Transverse colon (tissue), 4 donors: ENCODE data around the gene SHISA5. TPM values are rescaled to one million over a fixed set of nuclear protein-coding genes. Genes with fewer than 3 reads are reported as not detected.

Source experiments
- DNase-seq: peaks from one replicate; pipeline ENCODE4 v3.0.0-alpha.2; 2019
- H3K27ac ChIP-seq, 4 donors: fragments of 200-600 bp; sonication (generic); 2 replicates each; pipeline ENCODE4 v1.5.1; 2016 to 2018; ENCODE audit warnings: inconsistent platforms in 4 of 4
- H3K27me3 ChIP-seq: fragments of 200-600 bp; sonication (generic); 2 replicates; pipeline ENCODE4 v1.5.1; 2017; ENCODE audit warnings: inconsistent platforms
- H3K36me3 ChIP-seq, 4 donors: fragments of 200-600 bp; sonication (generic); 2 replicates each; pipeline ENCODE4 v1.5.1; 2017 to 2019; ENCODE audit warnings: inconsistent platforms in 4 of 4
- H3K4me1 ChIP-seq, 4 donors: fragments of 200-600 bp; sonication (generic); 2 replicates each; pipeline ENCODE4 v1.5.1; 2017 to 2020; ENCODE audit warnings: inconsistent platforms in 4 of 4
- H3K4me3 ChIP-seq, 4 donors: fragments of 200-600 bp; sonication (generic); 1 replicate in 1 of 4; 2 replicates in 3 of 4; pipeline versions ENCODE4 v1.5.1 to v1.6.1; 2017 to 2019; ENCODE audit warnings: inconsistent platforms in 4 of 4
- H3K9me3 ChIP-seq, 2 donors: fragments of 200-600 bp; sonication (generic); 2 replicates each; pipeline ENCODE4 v1.5.1; 2017 to 2019; ENCODE audit warnings: inconsistent platforms in 2 of 2
- CTCF ChIP-seq, 5 experiments: fragments of 200-600 bp in 3 of 5; fragments of 450-650 bp in 2 of 5; sonication (generic) in 3 of 5; IDR thresholded peaks; 1 replicate in 2 of 5; 2 replicates in 3 of 5; pipeline ENCODE4 v1.5.1; 2016 to 2017; ENCODE audit warnings: antibody characterized with exemption in 5 of 5, inconsistent platforms in 3 of 5, mild to moderate bottlenecking in 2 of 5, moderate library complexity in 1 of 5
- EP300 ChIP-seq: sonication (generic); formaldehyde crosslinking; IDR thresholded peaks from one replicate; pipeline ENCODE4 v1.6.1; 2017; ENCODE audit warnings: antibody characterized with exemption, low read depth
- POLR2A ChIP-seq: fragments of 450-650 bp; IDR thresholded peaks from one replicate; pipeline ENCODE4 v1.6.1; 2016; ENCODE audit warnings: antibody characterized with exemption, mild to moderate bottlenecking, moderate library complexity
- POLR2AphosphoS5 ChIP-seq, 3 donors: sonication (generic); formaldehyde crosslinking; IDR thresholded peaks; one replicate each; pipeline ENCODE4 v1.6.1; 2016; ENCODE audit warnings: antibody characterized with exemption in 3 of 3
- WGBS, 2 donors: methylation state at CpG; one replicate each; pipeline ENCODE4 v1.1.5; 2018; ENCODE audit warnings: low coverage in 1 of 2; 5-methylcytosine and 5-hydroxymethylcytosine counted together
- in situ Hi-C, 4 donors: fragments of 200-750 bp; cut with MboI; loops; one replicate each; pipeline versions ENCODE4 v1.15.0 to v1.15.1; 2017; ENCODE audit warnings: low sequenced_read_pairs in 3 of 4, low pct_ligation_motif_present in 1 of 4, low pct_unique_long_range_greater_than_20kb in 1 of 4
- intact Hi-C: fragments of 100-400 bp; cut with DNase I; formaldehyde crosslinking; loops from one replicate; pipeline ENCODE4 v1.15.1; 2023; ENCODE audit warnings: low total_unique reads
- total RNA-seq, 4 donors: library from RNA; depleted of rRNA; stranded (reverse); fragments of >200 nt; gene quantifications; one replicate each; pipeline ENCODE4 v1.1.0, GENCODE V29; 2016

SHISA5 gene
- total RNA-seq, 4 donors from 2014 or later: 72.9 to 89.4 (median 80.8) TPM

- H3K4me1 ChIP-seq: peaks cover 28 to 64% (median 53%) of the 10 kb centered on the region in 4 donors
- in situ Hi-C loops: loop anchor here in 1 of 4 donors (10.0 kb wide), 1 partner anchor 157 kb away; no protein-coding TSS in a partner anchor
- H3K36me3 ChIP-seq: no peaks in the 10 kb centered on the region
- DNase-seq: peak; percentile 6
- H3K4me3 ChIP-seq: no peak overlapping the region
- intact Hi-C loops: loop anchor here (2.0 to 10.0 kb wide), 2 partner anchors 29 to 157 kb away; no protein-coding TSS in a partner anchor
- H3K27me3 ChIP-seq: no peaks in the 10 kb centered on the region
- 50 to 80% methylated on average over 1 to 6 of the region's 8 CpGs for WGBS, 2 donors
- peak overlapping the region; percentile 90 to 97 (median 92) for H3K27ac ChIP-seq
- H3K9me3 ChIP-seq: no peaks in the 10 kb centered on the region
- TF ChIP-seq POLR2AphosphoS5 (IDR thresholded peaks at IDR 0.05): no peak
- no peak for TF ChIP-seq CTCF (IDR thresholded peaks at IDR 0.05)
- TF ChIP-seq EP300: no peak
- TF ChIP-seq POLR2A: no peak
Observed at GRCh38 chr3:48431224-48432029, 72.5 kb downstream of the SHISA5 start.

DNA sequence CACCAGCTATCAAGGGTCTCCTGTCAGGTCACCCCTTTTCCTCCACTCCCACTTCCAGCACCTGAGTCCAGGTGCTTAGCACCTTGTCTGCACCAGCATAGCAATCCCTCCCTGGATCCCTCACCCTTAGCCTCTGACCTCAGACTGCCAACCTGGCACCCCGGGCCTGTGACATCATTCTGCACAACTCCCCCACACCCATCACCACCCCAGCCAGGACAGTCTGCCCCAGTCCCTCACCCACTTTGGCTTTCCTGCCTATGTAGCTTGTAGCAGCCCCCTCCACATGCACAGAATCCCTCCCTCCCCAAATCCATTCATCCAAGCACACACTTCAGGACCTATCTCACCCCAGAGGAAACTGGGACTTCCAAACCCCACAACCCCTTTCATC, 73.3 kb downstream of the SHISA5 start:
- TF ChIP-seq POLR2AphosphoS5 (IDR thresholded peaks at IDR 0.05): no peak
- in situ Hi-C loops: loop anchor here in 1 of 4 donors (10.0 kb wide), 1 partner anchor 156 kb away; no protein-coding TSS in a partner anchor
- no peaks in the 10 kb centered on the region for H3K27me3 ChIP-seq
- 73 to 83% methylated on average over 1 of the region's 1 CpG for WGBS, 2 donors
- H3K4me1 ChIP-seq: peaks cover 34 to 70% (median 59%) of the 10 kb centered on the region in 4 donors
- no peak overlapping the region for H3K4me3 ChIP-seq
- intact Hi-C loops: loop anchor here (2.0 to 10.0 kb wide), 2 partner anchors 28 to 156 kb away; no protein-coding TSS in a partner anchor
- H3K36me3 ChIP-seq: no peaks in the 10 kb centered on the region
- no peak for DNase-seq
- H3K27ac ChIP-seq: peak overlapping the region; percentile 90 to 97 (median 92)
- H3K9me3 ChIP-seq: no peaks in the 10 kb centered on the region

DNA sequence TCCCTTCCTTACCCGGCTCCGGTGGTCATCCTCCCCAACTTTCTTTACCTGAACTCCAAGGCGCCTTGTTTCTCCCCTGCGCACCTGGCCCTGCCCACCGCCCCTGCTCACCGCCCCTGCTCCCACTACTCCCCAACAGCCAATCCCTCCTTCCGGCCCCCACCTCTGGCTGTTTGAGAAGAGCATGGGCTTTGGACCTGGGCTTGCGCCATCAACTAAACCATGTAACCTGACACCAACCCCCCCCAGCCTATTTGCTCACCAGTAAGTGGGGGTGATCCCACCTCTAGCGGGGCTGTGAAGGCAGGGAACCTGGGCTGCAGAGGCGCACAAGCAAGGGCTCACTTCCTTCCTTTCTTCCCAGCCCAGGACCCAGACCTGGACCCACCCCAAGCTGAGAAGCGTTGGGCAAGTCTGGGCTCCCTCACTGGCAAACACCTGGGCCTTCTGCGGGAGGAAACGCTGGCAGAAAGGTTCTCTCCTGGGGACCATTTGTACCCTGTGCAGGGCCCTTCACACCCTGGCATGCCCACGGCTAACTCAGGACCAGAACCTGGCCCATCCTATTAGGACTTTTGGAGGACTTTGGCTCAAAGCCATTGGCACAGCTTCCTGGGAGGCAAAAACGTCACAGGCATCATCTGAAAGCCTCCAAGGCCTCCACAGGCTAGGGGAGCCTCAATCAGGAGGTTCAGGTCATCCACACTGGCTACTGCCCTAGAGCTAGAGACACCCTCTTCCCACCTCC, 73.8 kb downstream of the SHISA5 start, which contains the start of gene PLXNB1:
TSS of gene PLXNB1 (minus strand) at position 127 of the 748 bp plus-strand sequence. CDS start 5,475 bp downstream, outside the sequence.
- intact Hi-C loops: loop anchor here (2.0 to 10.0 kb wide), 2 partner anchors 27 to 155 kb away; no protein-coding TSS in a partner anchor
- in situ Hi-C loops: loop anchor here in 1 of 4 donors (10.0 kb wide), 1 partner anchor 155 kb away; no protein-coding TSS in a partner anchor

More for the DNA sequence above, 73.8 kb downstream of the SHISA5 start, which contains the start of gene PLXNB1:
- H3K4me3 ChIP-seq: peak within 1 kb of the TSS; percentile 56 to 83 (median 69)
- TF ChIP-seq POLR2A (peak; percentile 61), CTCF (IDR thresholded peaks at IDR 0.05) (no peak)
- H3K36me3 ChIP-seq: no peaks in the 10 kb centered on the region
- H3K27me3 ChIP-seq: no peaks in the 10 kb centered on the region
- H3K9me3 ChIP-seq: no peaks in the 10 kb centered on the region
- peaks cover 38 to 70% (median 62%) of the 10 kb centered on the region in 4 donors for H3K4me1 ChIP-seq
- peak within 1 kb of the TSS; percentile 90 to 97 (median 92) for H3K27ac ChIP-seq
- peak; percentile 84 for DNase-seq
- WGBS, 2 donors: 17 to 22% methylated on average over 3 to 15 of the region's 15 CpGs
